RPMI8226 (cell line): Measurements from ENCODE around the gene RFTN1.

Experiments
- DNase-seq: peaks from one replicate; pipeline ENCODE4 v3.0.0-alpha.2; 2015

RFTN1 gene

DNA sequence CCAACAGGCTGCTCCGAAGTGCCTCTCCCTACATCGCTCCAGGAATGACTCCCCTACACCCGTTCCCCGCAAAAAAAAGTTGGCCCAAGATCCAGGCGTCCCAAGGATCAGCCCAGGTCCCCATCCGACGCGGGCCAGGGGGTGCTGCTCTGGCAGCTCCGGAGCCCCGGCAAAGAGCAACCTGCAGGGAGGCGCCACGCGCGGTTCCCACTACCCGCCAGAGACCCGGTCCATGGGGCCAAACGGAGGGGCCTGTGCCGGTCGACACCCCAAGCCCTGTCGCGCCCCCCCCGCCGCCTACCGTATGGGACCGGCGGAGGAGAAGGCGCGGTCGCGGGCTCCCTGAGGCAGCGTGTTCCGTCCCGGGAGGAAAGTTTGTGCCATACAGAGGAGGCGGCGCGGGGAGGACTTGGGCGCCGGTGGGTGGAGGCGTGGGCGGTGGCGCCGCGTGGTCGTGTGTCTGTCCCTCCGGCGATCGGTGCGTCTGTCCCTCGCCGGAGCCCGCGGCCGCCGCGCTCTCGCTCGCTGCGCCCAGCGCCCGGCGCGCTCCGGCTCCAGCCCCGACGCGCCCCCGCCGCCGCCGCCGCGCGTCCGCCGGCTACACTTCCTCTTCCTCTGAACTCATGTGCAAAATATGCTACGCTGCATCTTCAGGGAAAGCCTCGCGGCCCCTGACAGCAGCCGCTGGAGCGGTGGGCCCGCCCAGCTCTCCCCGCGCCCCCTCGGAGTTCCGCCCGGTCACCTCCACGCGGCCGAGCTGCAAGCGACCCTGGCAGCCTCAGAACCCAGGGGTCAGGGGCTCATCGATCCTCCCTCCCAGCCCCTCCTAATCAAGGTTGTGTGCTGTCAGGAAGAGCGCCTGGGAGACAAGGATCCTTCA lies at the start of gene RFTN1:
Gene RFTN1, minus strand, starts transcription at position 559 of the 880 bp plus-strand sequence. CDS start 19,830 bp downstream, outside the sequence.
- peak; percentile 77 for DNase-seq

- no peak for DNase-seq
Observed at GRCh38 chr3:16559653-16560365, 46.3 kb upstream of the RFTN1 start.

DNA sequence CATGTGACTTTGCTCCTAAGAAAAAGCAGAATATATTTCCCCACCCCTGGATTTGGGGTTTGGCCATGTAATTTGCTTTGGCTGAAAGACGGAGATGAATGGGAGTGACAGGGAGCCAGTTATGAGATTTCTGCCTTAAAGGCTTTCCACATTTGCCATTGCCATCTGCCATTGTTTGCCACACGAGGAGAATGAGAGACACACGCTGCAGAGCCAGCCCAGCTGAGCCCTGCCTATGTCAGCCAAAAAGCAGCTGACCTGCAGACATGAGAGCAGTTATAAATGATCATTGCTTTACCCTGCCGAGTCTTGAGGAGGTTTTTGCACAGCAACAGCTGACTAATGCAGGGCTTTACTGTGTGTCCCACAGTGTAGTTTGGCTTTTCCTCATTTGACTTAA lies 40.6 kb upstream of the RFTN1 start:
- no peak for DNase-seq

DNA sequence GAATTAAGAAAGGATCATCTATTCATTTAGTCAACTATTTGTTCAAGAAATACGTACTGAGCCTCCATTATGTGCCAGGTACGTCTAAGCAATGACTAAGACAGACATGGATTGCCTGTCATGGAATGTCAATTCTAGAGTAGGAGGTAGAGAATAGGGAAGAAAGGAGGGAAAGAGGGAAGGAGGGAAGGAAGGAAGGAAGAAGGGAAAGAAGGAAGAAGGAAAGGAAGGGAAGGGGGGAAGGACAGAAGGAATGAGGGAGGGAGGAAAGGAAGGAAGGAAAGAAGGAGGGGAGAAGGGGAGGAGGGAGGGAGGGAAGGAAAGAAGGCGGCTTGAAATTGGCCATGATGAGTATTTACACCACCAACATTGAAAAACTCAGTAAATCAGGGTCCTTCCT lies 39.3 kb upstream of the RFTN1 start:
- no peak for DNase-seq

DNA sequence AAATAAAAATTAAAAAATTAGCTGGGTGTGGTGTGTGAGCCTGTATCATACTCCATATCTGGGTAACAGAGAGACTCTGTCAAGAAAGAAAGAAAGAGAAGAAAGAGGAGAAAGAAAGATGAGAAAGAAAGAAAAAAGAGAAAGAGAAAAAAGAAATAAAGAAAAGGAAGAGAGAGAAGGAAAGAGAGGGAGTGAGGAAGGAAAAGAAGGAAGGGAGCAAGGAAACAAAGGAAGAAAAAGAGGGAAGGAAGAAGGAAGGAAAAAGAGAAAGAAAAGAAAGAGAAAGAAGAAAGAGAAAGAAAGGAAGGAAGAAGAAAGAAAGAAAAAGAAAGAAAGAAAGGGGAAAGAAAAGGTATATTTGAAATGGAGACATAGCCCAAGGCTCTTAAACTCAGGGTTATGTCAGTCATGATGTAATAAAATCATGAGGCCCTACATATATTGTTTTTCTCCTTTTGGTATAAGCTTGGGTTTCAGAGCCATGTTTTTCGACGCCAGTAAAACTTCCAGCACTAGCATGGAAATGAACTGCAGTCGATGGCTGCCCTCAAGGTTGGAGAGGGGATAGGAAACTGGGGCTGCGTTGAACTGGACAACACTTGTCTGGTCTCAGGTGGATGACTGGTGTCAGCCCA lies 38.0 kb upstream of the RFTN1 start:
- no peak for DNase-seq

GRCh38 chr3:16550676-16551341 lies 37.3 kb upstream of the RFTN1 start:
- peak; percentile 72 for DNase-seq

DNA sequence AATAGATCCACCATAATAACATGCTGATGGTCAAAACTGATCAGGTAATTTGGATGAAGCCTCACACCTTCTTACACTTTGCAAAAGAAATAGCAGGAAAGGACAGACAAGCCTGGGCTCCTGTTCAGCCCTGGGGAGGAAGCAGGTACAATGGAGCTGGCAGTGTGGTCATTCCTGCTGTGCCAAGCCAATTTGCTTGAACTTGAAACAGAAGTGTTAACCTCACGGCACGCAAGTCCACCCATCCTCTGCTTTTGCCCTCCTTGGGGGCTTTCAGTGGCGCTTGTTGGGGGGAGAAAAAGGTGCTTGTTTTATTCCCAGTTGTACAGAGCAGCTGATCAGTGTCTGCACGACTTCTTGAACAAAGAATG lies 36.8 kb upstream of the RFTN1 start:
- no peak for DNase-seq

DNA sequence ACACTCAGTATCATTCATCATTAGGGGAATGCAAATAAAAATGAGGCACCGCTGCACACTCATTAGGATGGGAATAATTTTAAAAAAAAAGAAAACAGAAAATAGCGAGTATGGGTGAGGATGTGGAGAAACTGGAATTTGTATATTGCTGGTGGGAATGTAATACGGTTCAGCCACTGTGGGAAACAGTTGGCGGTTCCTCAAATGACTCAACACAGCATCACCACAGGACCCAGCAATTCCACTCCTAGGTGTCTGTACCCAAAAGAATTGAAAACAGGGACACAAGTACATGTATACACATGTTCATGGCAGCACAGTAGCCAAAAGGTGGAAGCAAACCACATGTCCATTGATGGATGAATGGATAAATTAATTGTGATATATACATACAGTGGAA lies 35.2 kb upstream of the RFTN1 start:
- no peak for DNase-seq

- no peak for DNase-seq
Observed at GRCh38 chr3:16547561-16548357, 34.3 kb upstream of the RFTN1 start.

DNA sequence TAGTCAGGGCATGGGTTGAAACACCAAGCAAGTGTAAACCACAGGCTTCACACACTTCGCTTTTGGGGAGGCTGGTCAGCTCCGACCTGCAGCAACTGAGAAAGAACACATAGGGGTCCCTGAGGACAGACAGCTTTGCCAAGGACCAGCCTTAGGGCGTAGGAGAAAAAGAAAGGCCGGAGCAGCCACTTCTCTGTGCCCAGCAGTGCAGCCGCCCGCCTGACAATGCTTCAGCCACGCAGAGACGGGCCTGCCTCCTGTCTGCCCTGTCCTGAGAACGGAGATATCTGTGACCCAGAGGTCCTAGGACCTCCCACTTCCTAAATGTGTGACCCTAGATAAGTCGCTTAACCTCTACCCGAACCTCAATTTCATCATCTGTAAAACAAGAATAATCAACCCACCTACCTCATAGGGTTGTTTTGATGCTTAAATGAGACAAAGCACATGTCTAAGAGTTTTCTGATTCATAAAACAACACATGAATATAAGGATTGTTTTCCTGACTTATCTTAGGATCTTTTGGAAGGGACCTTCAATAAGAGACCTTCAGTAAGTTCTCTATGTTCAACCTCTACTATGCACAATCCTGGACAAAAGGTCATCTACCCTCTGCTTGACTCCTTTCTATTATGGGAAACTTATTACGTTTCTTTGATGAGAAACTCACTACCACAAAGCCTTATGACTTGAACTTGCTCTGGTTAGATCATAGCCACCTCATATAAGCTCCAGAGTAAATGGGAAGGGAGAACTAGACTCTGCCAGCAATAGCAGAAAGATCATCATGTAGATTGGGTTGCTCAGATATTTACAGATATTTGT lies 32.9 kb upstream of the RFTN1 start:
- DNase-seq = no peak

- no peak for DNase-seq
Observed at GRCh38 chr3:16545413-16546185, 32.1 kb upstream of the RFTN1 start.

DNA sequence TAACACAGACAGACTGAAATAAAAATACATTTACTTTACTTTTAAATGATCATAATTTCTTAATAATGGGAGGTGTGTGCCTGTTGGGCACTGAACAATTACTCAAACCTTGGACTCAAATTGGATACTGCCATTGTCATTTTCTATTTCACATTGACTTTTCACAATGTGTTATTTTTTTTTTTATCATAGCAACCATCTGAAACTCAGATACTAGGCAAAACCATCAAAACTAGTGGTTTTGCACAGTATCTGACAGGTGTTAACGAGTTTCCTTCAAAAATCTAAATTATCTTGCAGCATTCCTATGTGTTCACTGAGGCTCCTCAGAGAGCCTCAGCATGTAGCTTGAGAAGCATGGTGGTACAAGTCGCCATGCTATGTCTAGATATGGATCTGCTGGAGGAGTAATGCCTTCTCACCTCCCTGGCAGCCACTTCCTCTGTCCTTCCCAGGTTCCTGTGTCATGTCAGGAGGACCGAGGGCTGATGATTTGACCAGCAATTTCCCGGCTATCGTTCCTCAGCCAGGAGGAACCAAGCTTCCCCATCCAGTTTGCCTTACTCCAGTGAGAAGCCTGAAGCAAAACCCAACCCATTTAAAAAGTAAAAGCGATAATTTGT lies 29.9 kb upstream of the RFTN1 start:
- DNase-seq = no peak

DNA sequence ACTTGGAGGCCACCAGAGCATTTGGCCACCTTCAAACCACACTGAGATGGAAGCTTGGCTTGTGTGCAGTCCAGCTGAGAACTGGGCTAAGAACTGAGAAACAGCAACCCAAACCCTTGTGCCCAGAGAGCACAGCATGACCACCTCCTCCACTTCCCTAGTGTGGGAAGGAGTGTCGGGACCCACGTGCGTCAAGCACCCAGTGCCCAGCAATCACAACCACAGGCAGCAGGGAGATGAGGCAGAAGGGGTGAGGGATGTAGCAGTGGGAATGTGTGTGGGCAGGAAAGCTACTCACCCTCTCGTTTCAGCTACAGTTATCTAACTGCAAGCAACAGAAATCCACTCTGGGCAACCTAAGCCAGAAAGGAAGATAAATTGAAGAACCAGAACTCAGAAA lies 25.0 kb upstream of the RFTN1 start:
- no peak for DNase-seq

GRCh38 chr3:16536996-16537395 lies 23.5 kb upstream of the RFTN1 start:
- no peak for DNase-seq

DNA sequence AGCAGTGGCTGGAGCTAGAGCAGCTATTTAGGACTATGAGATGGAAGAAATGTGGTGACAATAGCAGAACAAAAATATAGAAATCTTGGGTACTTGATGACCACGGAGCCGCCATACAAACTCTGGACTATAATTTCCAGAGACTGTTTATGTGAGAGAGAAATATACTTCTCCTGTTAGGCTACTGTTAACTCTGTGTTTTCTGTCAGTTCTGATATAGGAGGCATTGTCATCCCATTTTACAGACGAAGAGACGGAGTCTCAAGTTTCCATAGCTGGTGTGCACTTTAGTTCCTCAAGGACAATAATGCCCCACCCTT lies 22.8 kb upstream of the RFTN1 start:
- DNase-seq = no peak

GRCh38 chr3:16534640-16535262 lies 21.3 kb upstream of the RFTN1 start:
- DNase-seq = no peak

GRCh38 chr3:16533928-16534574 lies 20.6 kb upstream of the RFTN1 start:
- DNase-seq = no peak

- no peak for DNase-seq
Observed at GRCh38 chr3:16529264-16529663, 15.8 kb upstream of the RFTN1 start.

DNA sequence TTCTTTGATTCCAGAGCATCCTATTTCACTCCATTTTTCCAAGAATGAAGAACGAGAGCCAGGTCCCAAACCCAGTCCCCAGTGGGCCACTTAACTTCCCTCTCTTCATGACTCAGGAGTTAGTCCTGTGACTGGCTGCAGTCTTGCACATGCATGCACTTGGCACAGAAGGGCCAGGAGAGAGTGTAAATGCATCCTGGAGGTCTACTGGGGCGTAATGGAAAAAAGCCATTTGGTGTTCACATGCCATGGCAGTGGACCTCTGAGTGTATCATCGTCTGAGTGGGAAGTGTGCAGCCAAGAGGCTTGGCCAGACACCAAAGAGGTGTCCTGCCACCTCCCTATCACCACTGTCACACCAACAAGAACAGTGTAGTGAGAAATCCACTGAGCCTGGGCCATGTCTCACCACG lies 15.1 kb upstream of the RFTN1 start:
- no peak for DNase-seq
